HTR-8/SVneo (cell line): ENCODE results near the gene AADACL4.

Source experiments
- DNase-seq: peaks from one replicate; pipeline ENCODE4 v3.0.0; 2011; ENCODE audit warnings: low spot score, mixed read lengths; ENCODE audit not compliant: insufficient read length
- FAIRE-seq: peaks from 2 replicates; lab custom pipeline; 2011; peaks lifted over from hg19 to GRCh38; lab: Jason Lieb, UNC

AADACL4 gene

DNA sequence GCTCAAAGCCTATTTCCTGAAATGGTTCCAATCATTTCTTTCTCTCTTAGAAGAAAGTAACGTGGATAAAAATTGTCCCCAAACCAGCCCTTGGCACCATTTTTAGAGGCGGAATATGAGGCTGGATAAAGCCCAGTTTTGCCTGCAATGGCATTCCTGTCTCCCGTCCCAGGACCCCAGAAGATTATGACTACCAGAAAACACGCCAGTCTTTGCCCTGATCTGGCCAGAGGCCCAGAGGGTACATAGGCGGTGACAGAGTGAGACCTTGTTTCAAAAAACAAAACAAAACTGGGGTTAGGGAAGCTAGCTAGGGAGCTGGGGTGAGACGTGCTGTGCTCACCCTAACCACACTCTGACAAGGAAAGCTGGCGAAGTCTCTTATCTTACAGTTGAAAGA, at the start of gene AADACL4:
Gene AADACL4, plus strand, starts transcription at position 301 of the 400 bp plus-strand sequence. CDS start 462 bp downstream, outside the sequence.
- DNase-seq (no peak), FAIRE-seq (no peak)

DNA sequence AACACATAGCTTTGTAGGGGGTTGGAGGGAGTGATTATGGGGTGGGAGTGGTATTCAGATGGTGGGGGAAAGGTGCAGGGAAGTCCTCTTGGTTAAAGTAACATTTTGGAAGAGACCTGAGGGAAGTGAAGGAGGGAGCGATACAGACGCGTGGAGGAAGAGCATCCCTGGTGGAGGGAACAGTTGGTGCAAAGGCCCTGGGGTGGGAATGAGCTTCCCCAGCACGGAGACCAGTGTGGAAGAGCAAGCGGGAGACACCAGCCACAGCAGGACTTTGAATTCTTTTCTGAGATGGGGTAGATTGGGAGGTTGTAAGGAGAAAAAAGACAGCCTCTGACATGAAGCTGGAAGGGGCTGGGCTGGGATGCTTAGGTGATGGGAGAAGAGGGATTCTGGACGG, 49.4 kb upstream of the AADACL4 start:
- no peak for DNase-seq
- FAIRE-seq = no peak

DNA sequence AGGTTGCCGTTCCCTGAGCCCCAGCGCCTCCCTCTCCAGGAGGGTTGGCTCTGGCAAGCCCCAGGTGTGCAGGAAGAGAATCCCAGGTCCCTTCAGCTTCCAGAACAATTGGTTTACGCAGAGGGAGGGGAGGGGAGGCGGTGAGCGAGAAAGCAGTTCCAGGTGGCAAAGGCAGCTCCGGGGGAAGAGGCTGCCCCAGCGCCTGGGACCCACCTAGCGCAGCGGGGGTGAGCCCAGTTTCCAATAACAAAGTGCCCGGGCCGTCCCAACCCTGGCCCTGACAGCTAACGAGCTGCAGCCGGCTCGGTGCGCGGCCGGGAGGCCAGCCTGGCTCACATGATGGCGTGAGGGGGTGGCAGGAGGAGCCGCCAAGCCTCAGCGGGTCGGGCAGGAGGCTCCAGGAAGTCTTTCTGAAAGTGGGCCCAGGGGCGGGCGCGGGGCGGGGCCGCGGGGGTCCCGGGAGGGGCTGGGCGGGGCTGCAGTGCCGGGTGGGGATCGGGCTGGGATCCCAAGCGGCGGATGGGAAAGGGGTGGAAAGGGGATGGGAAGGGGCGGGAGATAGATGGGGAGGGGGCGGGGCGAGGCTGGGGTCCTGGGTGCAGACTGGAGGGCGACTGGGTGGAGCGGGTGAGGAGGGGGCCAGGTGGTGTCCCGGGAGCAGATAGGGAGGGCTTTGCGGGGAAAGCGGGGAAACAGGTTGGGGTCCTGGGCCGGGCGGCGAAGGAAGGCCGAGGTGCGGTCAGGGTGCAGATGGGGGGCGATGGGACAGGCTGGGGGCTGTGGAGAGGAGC, 48.7 kb upstream of the AADACL4 start:
- FAIRE-seq (peak; percentile 51), DNase-seq (peak; percentile 82)

DNA sequence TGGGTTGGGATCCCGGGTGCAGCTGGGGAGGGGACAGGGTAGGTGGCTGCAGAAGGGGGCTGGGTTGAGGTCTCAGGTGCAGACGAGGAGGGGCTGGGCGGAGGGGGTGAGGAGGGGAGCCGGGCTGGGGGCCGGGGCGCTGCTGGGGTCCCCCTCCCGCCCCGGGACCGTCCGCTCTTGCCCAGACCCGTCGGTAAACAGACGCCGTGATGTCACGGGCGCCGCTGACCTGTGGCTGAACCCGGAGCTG, 48.2 kb upstream of the AADACL4 start:
- FAIRE-seq = no peak
- no peak for DNase-seq

DNA sequence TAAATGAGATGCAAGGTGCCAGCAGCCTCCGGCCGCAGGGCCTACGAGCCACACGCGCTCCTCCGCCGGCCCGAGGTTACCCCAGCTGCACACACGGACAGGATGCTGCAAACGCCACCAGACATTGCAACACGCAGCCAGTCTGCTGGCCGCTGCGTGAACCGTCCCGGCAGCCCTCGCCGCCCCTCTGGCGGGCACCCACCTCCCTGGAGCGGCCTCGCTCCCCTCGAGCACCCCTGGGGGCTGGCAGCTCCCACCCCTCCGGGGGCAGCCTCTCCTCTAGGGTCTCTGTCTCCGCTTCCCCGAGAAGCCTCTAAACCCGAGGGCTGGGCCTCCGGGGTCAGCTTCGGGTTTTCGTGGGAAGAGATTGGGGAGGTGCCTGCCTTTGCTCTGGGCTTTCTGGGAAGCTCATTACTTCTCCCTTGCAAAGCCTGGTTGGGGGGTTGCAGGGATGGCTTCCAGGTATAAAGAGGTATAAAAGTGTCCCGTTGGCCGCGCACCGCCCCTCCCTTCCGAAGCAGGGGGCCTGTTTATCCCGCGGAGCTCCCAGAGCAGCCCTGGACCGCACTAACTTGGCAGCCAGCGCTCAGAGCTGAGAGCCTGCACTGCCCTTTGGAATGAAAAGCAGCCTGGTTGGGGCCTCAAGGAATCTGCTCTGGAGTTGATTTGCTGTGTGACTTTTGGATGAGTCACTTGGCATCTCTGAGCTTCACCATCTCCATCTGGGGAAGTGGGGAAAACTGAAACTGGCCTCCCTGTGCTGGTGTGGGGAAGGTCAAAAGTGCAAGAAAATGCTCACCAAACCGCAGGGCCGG, 47.7 kb upstream of the AADACL4 start:
- peak; percentile 91 for DNase-seq

DNA sequence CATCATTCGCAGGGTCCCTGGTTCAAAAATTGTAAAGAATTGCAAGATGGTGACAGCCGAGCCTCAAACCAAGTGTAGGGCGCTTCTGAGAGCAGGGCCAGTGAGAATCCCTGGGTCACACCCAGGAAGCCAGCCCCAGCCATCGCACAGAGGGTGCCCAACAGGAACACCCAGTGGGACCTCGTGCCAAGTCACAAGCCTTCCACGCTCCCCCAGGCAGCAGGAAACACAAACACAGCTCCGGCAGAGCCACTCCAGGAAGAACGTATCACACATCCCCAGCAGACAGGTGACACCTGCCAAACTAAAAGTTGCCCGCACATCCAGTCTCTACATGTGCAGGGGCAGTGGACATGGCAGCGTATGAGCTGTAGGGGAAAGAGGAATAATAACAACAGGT, 46.1 kb upstream of the AADACL4 start:
- no peak for DNase-seq
- FAIRE-seq = no peak

More for the DNA sequence above, 47.7 kb upstream of the AADACL4 start:
- FAIRE-seq = peak; percentile 98

DNA sequence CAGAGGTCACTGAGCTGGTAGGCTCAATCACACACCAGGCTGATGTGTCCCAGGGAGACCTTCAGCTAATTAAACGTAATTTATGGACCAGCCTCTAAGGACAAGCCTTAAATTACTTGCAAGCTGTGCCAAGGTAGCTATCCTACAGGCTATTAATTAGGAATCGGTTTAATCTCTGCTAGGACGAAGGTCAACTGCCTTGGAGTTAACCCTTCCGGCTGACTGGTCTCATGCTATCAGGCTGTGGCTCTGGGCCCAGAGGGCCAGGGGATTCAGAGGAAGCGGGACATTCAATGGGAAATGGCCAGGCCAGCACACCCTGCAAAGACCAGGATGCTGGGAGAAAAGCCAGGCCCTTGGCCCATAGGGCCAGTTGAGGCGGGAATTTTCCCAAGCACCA, 44.9 kb upstream of the AADACL4 start:
- DNase-seq (no peak), FAIRE-seq (no peak)

DNA sequence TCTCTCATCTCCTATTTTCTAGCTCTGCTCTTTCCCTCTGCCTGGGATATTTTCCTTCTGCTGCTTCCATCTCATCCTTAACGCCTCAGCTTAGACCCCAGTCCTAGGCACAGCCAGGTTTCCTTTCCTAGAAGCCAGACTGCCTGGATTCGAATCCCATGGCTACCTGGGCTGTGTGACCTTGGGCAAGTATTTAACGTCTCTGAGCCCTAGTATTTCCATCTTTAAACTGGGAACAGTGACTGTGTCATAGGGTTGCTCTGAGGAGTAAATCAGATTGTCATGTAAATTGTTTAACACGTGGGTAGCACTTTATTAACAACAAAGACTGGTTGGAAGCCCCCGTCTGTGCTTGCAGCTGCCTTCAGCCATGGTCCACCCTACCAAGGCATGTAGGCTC, 44.2 kb upstream of the AADACL4 start:
- no peak for FAIRE-seq
- no peak for DNase-seq

DNA sequence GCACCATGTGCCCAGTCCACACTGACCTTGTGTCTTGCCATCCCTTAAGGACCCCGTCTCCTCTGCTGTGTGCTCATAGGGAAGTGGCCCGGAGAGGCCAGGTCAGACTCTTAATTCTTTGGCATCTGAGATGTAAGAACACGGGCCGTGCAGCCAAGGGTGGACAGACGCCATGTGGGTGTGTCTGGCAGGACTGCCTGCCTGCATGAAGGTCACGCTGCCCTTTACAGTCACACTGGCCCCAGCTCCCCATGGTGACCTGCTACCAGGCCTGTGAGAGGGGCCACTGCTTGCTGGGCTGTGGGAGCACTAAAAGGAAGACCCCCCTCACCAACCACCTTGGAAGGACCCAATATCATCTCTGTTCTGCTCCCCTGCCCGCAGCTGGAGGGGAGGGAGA, 43.5 kb upstream of the AADACL4 start:
- FAIRE-seq (no peak), DNase-seq (no peak)

DNA sequence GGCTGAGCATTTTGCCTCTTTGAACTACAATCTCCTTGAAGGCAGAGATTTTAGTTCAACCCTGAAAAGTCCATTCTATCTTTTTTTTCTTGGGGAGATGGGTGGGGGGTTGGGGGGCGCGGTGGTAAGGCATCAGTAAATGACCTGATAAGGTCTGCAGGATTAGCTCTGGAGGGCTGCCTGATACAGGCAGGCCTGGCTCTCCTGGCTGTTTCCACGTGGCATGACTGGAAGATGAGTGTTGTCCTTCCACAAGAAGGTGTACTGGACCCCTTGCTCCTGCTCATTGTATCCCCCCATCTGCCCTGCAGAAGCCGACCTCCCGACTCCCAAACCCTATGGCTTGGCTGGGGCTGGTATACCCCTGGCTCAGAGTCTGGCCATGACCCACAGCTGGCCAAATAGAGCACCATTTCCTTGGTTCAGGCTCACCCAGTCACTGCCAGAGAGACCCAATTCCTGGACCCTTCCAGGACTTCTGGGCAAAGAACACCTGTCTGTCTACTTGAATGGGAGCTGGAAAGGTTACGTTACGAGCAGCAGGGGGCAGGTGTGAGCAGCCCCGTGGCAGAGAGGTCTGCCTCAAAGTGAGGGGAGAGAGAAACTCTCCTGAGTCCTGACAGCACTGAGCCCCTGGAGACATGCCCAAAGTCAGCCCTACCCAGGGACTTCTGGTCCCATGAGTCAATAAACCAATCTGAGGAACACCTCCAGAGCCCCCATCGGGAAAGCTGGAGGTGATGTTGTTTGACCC, 42.8 kb upstream of the AADACL4 start:
- no peak for DNase-seq
- no peak for FAIRE-seq

DNA sequence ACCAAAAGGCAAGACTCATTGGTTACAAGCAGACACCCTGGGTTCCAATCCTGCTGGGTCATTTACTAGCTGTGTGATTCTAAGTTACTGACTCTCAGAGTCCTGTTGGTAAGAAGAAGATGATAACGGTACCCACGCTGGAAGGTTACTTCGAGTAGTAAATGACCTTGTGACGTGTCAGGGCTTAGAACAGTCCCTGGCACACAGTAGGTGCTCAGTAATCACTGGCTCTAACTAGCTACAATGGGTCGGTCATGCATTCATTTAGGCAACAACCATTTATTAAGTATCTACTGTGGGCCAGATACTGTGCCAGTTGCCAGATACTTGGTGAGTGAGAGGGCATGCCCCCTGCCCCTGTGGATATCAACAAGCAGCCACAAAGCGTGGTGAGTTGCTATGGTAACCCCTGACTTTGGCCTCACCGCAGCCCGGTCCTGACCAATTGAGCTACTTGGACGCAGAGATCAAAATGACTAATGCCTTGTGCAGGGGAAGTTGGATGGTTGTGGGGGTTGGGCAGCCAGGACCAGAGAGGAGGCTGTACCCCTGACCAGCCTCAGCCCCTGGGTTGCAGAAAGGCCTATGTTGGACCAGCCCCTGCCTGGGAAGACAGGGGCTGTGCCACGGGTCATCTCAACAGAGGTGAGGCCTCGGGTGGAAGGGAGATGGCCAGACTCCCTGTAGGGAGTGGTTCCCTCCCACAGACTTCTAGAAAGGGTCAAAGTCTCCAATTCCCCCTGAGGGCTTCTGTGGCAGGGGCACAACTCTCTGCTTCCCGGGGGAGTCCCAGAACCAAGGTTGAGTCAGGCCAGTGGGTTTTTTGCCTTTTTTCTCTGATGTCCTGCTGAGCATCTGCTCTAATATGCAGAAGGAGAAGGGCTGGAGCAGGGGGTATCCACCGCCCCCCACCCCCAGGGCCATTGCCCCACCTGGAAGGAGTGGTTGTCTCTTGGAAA, 41.9 kb upstream of the AADACL4 start:
- FAIRE-seq (peak; percentile 4), DNase-seq (no peak)

DNA sequence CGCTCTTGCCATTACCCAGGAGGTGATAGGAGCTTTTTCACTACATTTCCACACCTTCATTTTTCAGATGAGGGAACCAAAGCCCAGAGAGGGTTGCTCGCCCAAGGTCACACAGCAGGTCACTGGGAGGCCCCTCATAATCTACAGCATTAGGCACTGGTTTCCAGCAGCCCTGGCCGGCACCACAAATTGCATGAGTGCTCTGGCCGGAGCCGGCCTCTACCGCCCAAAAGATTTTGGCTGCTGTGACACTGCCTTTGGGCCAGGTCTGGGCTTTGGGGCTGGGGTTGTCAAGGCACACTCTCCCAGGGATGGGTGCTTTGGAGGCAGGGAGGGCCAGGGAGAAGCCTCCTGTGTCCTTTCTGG, 41.2 kb upstream of the AADACL4 start:
- no peak for FAIRE-seq
- DNase-seq = no peak

DNA sequence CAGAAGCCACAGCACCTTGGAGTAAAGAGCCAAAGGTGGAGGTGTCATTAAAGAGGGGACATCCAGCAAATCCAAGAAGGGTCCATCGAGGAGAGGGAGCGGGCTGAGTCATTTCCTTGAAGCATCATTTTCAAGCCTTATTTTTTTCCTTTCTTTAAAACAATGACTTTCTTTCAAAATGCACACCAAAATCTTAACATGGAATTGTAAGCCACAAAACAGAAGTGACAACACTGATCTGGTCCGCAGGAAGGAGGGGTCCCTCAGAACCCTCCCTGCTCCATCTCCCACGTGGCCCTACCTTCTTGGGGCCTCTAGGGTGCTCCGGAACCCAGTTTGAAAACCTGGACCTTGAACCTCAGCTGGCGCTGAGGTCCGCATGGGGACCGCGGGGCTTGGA, 40.7 kb upstream of the AADACL4 start:
- FAIRE-seq = no peak

DNA sequence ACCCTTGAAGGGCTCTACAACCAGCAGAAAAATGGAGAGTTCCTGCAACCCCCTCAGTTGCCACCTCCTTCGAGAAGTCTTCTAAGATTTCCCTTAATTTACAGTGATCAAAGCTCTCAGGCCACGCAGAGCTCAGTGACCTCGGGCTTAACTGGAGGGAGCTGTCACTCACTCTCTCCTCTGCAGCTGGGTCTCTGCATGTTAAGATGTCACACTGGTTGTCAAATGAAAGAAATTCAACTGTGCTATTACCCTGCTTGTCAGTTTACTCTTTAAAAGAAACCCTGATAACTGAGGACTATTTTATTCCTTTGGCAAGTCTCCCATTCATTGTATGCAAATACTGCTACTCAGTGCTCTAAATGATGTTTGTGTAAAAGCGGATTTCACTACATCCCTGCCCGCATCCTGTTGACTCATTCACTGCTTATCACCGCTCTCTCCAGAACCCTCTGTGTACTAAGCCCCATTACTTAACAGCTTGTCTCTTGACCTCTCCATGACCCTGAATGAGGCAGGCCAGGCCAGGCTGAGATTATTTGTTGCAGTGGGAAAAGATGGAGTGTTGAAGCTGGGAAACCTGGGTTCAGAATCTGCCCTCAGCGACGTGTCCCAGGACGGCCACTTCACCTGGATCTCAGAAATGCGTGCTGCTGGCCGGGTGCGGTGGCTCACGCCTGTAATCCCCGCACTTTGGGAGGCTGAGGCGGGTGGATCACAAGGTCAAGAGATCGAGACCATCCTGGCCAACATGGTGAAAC, 39.6 kb upstream of the AADACL4 start:
- DNase-seq (peak; percentile 84), FAIRE-seq (peak; percentile 79)

More for the DNA sequence above, 40.7 kb upstream of the AADACL4 start:
- DNase-seq = no peak

DNA sequence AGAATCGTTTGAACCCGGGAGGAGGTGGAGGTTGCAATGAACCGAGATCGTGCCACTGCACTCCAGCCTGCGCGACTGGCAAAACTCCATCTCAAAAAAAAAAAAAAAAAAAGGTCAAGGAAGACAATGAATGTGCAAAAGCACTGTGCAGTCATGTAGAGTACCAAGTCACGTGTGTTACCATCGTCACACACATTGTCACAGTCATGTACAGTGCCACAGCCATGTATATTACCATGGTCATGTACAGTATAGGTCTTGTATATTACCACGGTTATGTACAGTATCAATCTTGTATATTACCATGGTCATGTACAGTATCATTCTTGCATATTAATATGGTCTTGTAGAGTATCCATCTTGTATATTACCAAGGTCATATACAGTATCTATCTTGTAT, 38.9 kb upstream of the AADACL4 start:
- FAIRE-seq (peak; percentile 13), DNase-seq (no peak)

DNA sequence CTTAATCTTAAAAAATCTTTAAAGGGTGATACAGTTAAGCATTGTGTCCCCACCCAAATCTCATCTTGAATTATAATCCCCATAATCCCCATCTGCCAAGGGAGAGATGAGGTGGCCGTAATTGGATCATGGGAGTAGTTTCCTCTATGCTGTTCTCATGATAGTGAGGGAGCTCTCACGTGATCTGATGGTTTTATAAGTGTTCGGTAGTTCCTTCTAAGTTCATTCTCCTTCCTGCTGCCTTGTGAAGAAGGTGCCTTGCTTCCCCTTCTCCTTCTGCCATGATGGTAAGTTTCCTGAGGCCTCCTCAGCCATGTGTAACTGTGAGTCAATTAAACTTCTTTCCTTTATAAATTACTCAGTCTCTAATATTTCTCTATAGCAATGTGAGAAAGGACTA, 36.6 kb upstream of the AADACL4 start:
- FAIRE-seq = no peak
- DNase-seq = no peak

DNA sequence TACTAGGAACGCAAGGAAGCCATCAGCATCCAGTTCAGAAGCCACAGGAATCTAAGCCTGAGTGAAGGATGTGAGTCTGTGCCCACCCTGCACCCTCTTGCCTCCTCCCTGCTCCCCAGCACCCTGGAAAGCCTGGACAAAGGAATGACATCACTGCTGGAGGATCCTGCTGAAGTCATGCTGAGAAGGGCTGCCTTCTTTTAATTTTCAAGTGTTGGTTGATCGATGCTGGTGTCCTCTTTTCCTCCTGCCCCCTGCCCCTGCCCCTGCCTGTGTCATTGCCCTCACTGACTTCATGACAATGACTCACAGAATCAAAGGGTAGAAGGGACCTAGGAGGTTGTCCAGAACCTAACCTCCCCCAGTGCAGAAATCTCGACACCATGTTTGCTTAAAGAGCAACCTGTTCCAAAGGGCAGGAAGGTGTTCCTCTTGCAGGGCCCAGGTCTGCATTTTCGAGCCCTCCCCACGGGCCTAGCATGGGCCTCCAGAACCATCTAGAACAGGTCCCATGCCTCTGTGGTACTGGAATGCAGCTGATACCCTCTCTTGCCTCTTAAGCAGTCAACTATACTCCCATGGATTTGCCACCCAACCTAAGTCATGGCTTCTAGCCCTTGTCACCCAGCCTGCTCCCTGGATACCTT, 35.5 kb upstream of the AADACL4 start:
- no peak for FAIRE-seq

DNA sequence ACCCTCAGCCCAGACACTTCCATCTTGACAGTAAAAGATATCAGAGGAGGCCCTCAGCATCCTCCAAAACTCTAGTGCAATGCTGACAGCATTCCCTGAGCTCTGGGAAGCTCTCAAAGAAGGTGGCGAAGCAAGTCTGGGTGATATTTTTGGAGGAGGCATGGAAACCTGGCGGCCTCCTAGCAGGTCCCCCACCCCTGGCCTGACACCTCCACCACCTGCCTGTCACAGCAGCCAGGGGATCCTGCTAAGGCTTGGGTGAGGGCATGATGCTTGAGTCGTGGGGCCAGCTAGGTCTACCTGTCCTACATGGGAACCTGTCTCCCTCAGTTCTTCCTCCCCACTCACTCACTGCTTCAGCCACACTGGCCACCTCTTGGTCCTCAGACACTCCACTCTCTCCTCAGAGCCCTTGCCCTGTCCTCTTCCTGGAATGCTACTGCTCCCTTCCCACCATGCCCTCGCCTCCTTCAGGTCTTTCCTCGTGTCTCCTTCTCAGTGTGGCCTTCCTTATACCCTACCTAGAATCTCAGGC, 34.3 kb upstream of the AADACL4 start:
- FAIRE-seq (no peak), DNase-seq (no peak)

More for the DNA sequence above, 35.5 kb upstream of the AADACL4 start:
- no peak for DNase-seq
